Gastroesophageal sphincter (tissue), 4 donors: Measurements from ENCODE around the gene GLI3. TPM values are rescaled to one million over a fixed set of nuclear protein-coding genes. Genes with fewer than 3 reads are reported as not detected.

Source experiments
- ATAC-seq: fragments of 150-250 bp; one replicate; pipeline ENCODE4 v1.9.1; 2016; ENCODE audit warnings: mild to moderate bottlenecking, moderate library complexity
- H3K27ac ChIP-seq, 4 donors: fragments of 200-600 bp; sonication (generic) in 3 of 4; 1 replicate in 3 of 4; 2 replicates in 1 of 4; pipeline ENCODE4 v1.5.1; 2016 to 2019
- H3K27me3 ChIP-seq: fragments of 200-600 bp; sonication (generic); one replicate; pipeline ENCODE4 v1.5.1; 2019
- H3K36me3 ChIP-seq, 2 donors: fragments of 200-600 bp; sonication (generic); one replicate each; pipeline ENCODE4 v1.5.1; 2019; ENCODE audit warnings: control low read depth in 1 of 2
- H3K4me1 ChIP-seq, 3 donors: fragments of 200-600 bp; sonication (generic); 1 replicate in 2 of 3; 2 replicates in 1 of 3; pipeline ENCODE4 v1.5.1; 2016 to 2019; ENCODE audit warnings: control low read depth in 2 of 3
- H3K4me3 ChIP-seq, 2 donors: fragments of 200-600 bp; sonication (generic); one replicate each; pipeline ENCODE4 v1.5.1; 2019; ENCODE audit warnings: mild to moderate bottlenecking in 1 of 2, moderate library complexity in 1 of 2
- H3K9me3 ChIP-seq, 3 donors: fragments of 200-600 bp; sonication (generic); one replicate each; pipeline ENCODE4 v1.5.1; 2017 to 2019; ENCODE audit warnings: control low read depth in 2 of 3
- EP300 ChIP-seq: sonication (generic); formaldehyde crosslinking; IDR thresholded peaks from one replicate; pipeline ENCODE4 v1.6.1; 2017; ENCODE audit warnings: antibody characterized with exemption, mild to moderate bottlenecking
- POLR2A ChIP-seq, 2 donors: fragments of 450-650 bp; IDR thresholded peaks; one replicate each; pipeline ENCODE4 v1.6.1; 2017; ENCODE audit warnings: antibody characterized with exemption in 2 of 2, mild to moderate bottlenecking in 2 of 2, moderate library complexity in 1 of 2
- POLR2AphosphoS5 ChIP-seq: sonication (generic); formaldehyde crosslinking; IDR thresholded peaks from one replicate; pipeline ENCODE4 v1.6.1; 2017; ENCODE audit warnings: antibody characterized with exemption
- WGBS, 2 donors: methylation state at CpG; one replicate each; pipeline ENCODE4 v1.1.5; 2018; ENCODE audit warnings: low coverage in 1 of 2; 5-methylcytosine and 5-hydroxymethylcytosine counted together
- total RNA-seq, 4 donors: library from RNA; depleted of rRNA; stranded (reverse); fragments of >200 nt; gene quantifications; one replicate each; pipeline ENCODE4 v1.1.0, GENCODE V29; 2016
- TF ChIP-seq, protein P1 (sequence below), 4 experiments: fragments of 200-600 bp in 2 of 4; fragments of 450-650 bp in 2 of 4; sonication (generic) in 1 of 4; IDR thresholded peaks; one replicate each; pipeline ENCODE4 v1.5.1; 2017 to 2019; ENCODE audit warnings: antibody characterized with exemption in 4 of 4, mild to moderate bottlenecking in 2 of 4, moderate library complexity in 2 of 4

The GLI3 gene
- total RNA-seq, 4 donors from 2014 or later: 7.3 to 18.2 (median 12.6) TPM

DNA sequence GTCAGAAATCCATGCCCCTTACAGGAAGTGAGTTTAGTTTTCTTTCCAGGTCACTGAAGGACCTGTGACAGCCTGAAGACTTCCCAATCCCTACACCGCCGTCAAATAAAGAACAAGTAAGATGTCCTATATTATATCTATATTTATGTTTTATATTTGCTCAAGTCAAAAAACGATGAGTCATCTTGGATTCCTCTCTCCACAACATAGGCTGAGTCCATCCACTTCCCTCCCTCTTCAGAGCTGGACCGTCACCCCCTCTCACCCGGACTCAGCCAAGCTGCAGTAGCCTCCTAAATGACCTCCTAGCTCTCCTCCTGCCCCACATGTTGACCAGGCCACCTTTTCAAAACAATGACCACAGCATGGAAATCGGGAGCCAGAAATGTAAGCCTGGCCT lies 53.5 kb downstream of the GLI3 start:
- WGBS, 2 donors: 81 to 83% methylated on average over 4 of the region's 6 CpGs
- Histone ChIP-seq H3K4me3 (no peak overlapping the region), H3K27ac (no peak overlapping the region), H3K4me1 (peaks cover 0 to 5% (median 0%) of the 10 kb centered on the region in 3 donors), H3K36me3 (peaks cover 0 to 7% of the 10 kb centered on the region in 2 donors), H3K27me3 (no peaks in the 10 kb centered on the region), H3K9me3 (no peaks in the 10 kb centered on the region)
- no peak for ATAC-seq
- TF ChIP-seq EP300 (no peak), POLR2AphosphoS5 (no peak), POLR2A (IDR thresholded peaks at IDR 0.05) (no peak)
- TF ChIP-seq, protein P1, sequence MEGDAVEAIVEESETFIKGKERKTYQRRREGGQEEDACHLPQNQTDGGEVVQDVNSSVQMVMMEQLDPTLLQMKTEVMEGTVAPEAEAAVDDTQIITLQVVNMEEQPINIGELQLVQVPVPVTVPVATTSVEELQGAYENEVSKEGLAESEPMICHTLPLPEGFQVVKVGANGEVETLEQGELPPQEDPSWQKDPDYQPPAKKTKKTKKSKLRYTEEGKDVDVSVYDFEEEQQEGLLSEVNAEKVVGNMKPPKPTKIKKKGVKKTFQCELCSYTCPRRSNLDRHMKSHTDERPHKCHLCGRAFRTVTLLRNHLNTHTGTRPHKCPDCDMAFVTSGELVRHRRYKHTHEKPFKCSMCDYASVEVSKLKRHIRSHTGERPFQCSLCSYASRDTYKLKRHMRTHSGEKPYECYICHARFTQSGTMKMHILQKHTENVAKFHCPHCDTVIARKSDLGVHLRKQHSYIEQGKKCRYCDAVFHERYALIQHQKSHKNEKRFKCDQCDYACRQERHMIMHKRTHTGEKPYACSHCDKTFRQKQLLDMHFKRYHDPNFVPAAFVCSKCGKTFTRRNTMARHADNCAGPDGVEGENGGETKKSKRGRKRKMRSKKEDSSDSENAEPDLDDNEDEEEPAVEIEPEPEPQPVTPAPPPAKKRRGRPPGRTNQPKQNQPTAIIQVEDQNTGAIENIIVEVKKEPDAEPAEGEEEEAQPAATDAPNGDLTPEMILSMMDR (IDR thresholded peaks at IDR 0.05): no peak

DNA sequence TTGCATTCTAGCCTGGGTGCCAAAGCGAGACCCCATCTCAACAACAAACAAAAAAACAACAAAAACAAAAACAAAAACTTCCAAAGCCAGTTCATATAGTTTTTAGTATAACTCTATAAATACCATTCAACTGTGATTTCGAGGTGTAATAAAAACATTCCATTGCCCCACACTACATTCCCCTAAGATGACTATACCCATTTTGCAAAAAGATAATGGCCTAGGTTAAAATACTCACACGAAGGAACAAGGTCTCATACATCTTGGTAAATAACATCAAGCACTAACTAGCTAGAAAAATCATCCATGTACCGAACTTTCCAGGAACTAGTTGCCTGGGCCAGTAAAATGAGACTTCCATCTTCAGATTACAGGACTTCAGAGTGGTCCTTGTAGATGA lies 55.4 kb downstream of the GLI3 start:
- Histone ChIP-seq H3K27me3 (no peaks in the 10 kb centered on the region), H3K36me3 (peaks cover 0 to 7% of the 10 kb centered on the region in 2 donors), H3K27ac (no peak overlapping the region), H3K9me3 (no peaks in the 10 kb centered on the region), H3K4me1 (peaks cover 0 to 20% (median 0%) of the 10 kb centered on the region in 3 donors), H3K4me3 (no peak overlapping the region)
- no peak for ATAC-seq
- WGBS, 2 donors: 86 to 90% methylated on average over 4 of the region's 4 CpGs
- TF ChIP-seq POLR2AphosphoS5: no peak
- no peak for TF ChIP-seq EP300
- TF ChIP-seq, protein P1 (IDR thresholded peaks at IDR 0.05): no peak

DNA sequence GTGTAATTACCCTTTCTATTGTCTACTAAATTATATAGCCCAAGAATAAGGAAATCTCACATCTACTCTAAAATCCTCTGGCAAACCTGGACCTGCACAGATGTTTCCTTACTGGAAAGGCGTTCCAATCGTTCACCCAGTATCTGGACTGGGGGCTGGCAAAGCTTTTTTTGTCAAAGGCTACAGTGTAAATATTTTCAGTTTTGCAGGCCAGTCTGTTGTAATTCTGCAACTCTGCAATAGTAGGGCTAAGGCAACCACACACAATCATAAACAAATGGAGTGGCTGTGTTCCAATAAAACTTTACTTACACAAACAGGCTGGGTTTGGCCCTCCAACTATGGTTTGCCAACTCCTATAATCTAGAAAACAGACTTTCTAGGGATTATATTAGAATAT lies 56.2 kb downstream of the GLI3 start:
- H3K9me3 ChIP-seq: no peaks in the 10 kb centered on the region
- TF ChIP-seq POLR2AphosphoS5: no peak
- TF ChIP-seq, protein P1 (IDR thresholded peaks at IDR 0.05): no peak
- TF ChIP-seq POLR2A (IDR thresholded peaks at IDR 0.05): no peak
- no peak for TF ChIP-seq EP300
- ATAC-seq: peak; percentile 33
- H3K4me3 ChIP-seq: no peak overlapping the region
- H3K27ac ChIP-seq: no peak overlapping the region
- no peaks in the 10 kb centered on the region for H3K27me3 ChIP-seq
- H3K36me3 ChIP-seq: peaks cover 0 to 7% of the 10 kb centered on the region in 2 donors
- WGBS, 2 donors: 38 to 60% methylated on average over 2 of the region's 2 CpGs
- H3K4me1 ChIP-seq: peaks cover 0 to 27% (median 0%) of the 10 kb centered on the region in 3 donors

DNA sequence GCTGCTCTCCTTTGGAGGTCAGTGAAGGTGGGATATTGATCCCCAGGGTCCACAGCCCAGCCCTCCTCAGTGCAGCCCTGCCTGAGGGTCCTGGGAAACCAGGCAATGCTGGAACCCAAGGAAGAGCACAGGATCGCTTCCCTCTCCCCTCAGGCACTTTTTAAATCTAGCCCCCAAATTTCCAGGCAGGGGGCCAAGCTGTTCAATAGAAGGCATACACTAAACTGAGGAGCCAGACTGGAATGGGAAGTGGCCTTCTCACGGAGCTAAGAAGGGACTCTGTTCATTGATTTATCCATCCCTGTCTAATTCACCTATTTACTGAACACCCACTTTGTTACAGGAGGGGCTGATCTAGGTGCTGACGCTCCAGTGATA lies 60.3 kb downstream of the GLI3 start:
- no peak overlapping the region for H3K27ac ChIP-seq
- peaks cover 0 to 7% of the 10 kb centered on the region in 2 donors for H3K36me3 ChIP-seq
- TF ChIP-seq, protein P1 (IDR thresholded peaks at IDR 0.05): no peak
- TF ChIP-seq EP300 (no peak), POLR2AphosphoS5 (no peak), POLR2A (IDR thresholded peaks at IDR 0.05) (no peak)

GRCh38 chr7:42175834-42176723 lies 60.9 kb downstream of the GLI3 start:
- Histone ChIP-seq H3K27ac (peak overlapping the region in 1 of 4 donors; percentile 13), H3K4me1 (peaks cover 0 to 47% (median 12%) of the 10 kb centered on the region in 3 donors), H3K36me3 (peaks cover 0 to 7% of the 10 kb centered on the region in 2 donors), H3K9me3 (no peaks in the 10 kb centered on the region), H3K4me3 (no peak overlapping the region), H3K27me3 (no peaks in the 10 kb centered on the region)
- 77 to 100% methylated on average over 2 to 3 of the region's 4 CpGs for WGBS, 2 donors
- TF ChIP-seq POLR2A (IDR thresholded peaks at IDR 0.05) (no peak), EP300 (no peak), POLR2AphosphoS5 (no peak)
- TF ChIP-seq, protein P1 (IDR thresholded peaks at IDR 0.05): no peak
- ATAC-seq: no peak

More for the DNA sequence above, 60.3 kb downstream of the GLI3 start:
- H3K9me3 ChIP-seq: no peaks in the 10 kb centered on the region
- WGBS, 2 donors: 67 to 86% methylated on average over 2 of the region's 3 CpGs
- H3K4me1 ChIP-seq: peaks cover 0 to 49% (median 12%) of the 10 kb centered on the region in 3 donors
- no peak overlapping the region for H3K4me3 ChIP-seq
- ATAC-seq: no peak
- no peaks in the 10 kb centered on the region for H3K27me3 ChIP-seq
